HG03103 (cell line): Measurements from ENCODE around the gene STIM2.
A peak's percentile ranks its signal among the peaks of the same experiment; 100 is the strongest.

Experiments
- ATAC-seq: cut with Tn5 transposase; IDR thresholded peaks from one replicate; pipeline ENCODE4 v1.9.1; 2021; ENCODE audit warnings: low read depth; ENCODE audit not compliant: unreplicated experiment

Gene STIM2

GRCh38 chr4:26995316-26995715, 134.7 kb downstream of the STIM2 start:
- no peak for ATAC-seq

GRCh38 chr4:26996745-26997144, 136.1 kb downstream of the STIM2 start:
- ATAC-seq, result no peak

GRCh38 chr4:26999689-27000088, 139.0 kb downstream of the STIM2 start:
- no peak for ATAC-seq

GRCh38 chr4:27000122-27000521, 139.5 kb downstream of the STIM2 start:
- ATAC-seq, result no peak

- peak; percentile 84 for ATAC-seq
These were observed 140.2 kb downstream of the STIM2 start for GRCh38 chr4:27000820-27001219.

GRCh38 chr4:27001398-27002164, 140.9 kb downstream of the STIM2 start:
- no peak for ATAC-seq

GRCh38 chr4:27003642-27004113, 143.0 kb downstream of the STIM2 start:
- ATAC-seq, result no peak

- no peak for ATAC-seq
These were observed 144.9 kb downstream of the STIM2 start for GRCh38 chr4:27005501-27005900.

- no peak for ATAC-seq
These were observed 145.4 kb downstream of the STIM2 start for GRCh38 chr4:27005905-27006590.

- no peak for ATAC-seq
These were observed 146.0 kb downstream of the STIM2 start for GRCh38 chr4:27006646-27007045.

GRCh38 chr4:27007507-27007906, 146.9 kb downstream of the STIM2 start:
- no peak for ATAC-seq

- no peak for ATAC-seq
These were observed 148.0 kb downstream of the STIM2 start for GRCh38 chr4:27008679-27009078.

GRCh38 chr4:27009539-27009938, 148.9 kb downstream of the STIM2 start:
- ATAC-seq, result no peak

GRCh38 chr4:27010334-27010940, 149.8 kb downstream of the STIM2 start:
- ATAC-seq, result peak; percentile 82

GRCh38 chr4:27011401-27011800, 150.8 kb downstream of the STIM2 start:
- ATAC-seq, result no peak

GRCh38 chr4:27013012-27013411, 152.4 kb downstream of the STIM2 start:
- no peak for ATAC-seq

GRCh38 chr4:27016551-27016950, 155.9 kb downstream of the STIM2 start:
- ATAC-seq, result no peak

- no peak for ATAC-seq
These were observed 157.0 kb downstream of the STIM2 start for GRCh38 chr4:27017623-27018022.

GRCh38 chr4:27018076-27018475, 157.4 kb downstream of the STIM2 start:
- no peak for ATAC-seq

- no peak for ATAC-seq
These were observed 158.3 kb downstream of the STIM2 start for GRCh38 chr4:27018910-27019309.

- ATAC-seq, result no peak
These were observed 159.1 kb downstream of the STIM2 start for GRCh38 chr4:27019766-27020165.

- no peak for ATAC-seq
These were observed 159.6 kb downstream of the STIM2 start for GRCh38 chr4:27020203-27020602.
